Natural killer cell (primary cell): ENCODE measurements around the gene GRID1. TPM values are rescaled to one million over a fixed set of nuclear protein-coding genes. Genes with fewer than 3 reads are reported as not detected.

Source experiments
- ATAC-seq, 3 donors: fragments of 150-1000 bp in 2 of 3; fragments of 200-7000 bp in 1 of 3; cut with Tn5 transposase; 1 replicate in 1 of 3; 2 replicates in 2 of 3; pipeline ENCODE4 v1.10.0; 2021; ENCODE audit warnings: mild to moderate bottlenecking in 2 of 3, moderate library complexity in 2 of 3
- DNase-seq, 2 donors: peaks; one replicate each; pipeline versions ENCODE4 v3.0.0 to v3.0.0-alpha.2; 2013 to 2021; ENCODE audit warnings: mixed read lengths in 1 of 2
- H3K27ac ChIP-seq: one replicate; pipeline ENCODE4 v1.5.1; 2013; ENCODE audit warnings: mild to moderate bottlenecking, low read length
- H3K27me3 ChIP-seq: one replicate; pipeline ENCODE4 v1.6.1; 2013; ENCODE audit warnings: low read length; ENCODE audit not compliant: control insufficient read depth, insufficient read depth
- H3K36me3 ChIP-seq: one replicate; pipeline ENCODE4 v1.6.1; 2013; ENCODE audit warnings: low read length; ENCODE audit not compliant: control insufficient read depth, insufficient read depth
- H3K4me1 ChIP-seq: one replicate; pipeline ENCODE4 v1.6.1; 2013; ENCODE audit warnings: low read length; ENCODE audit not compliant: control insufficient read depth, insufficient read depth
- H3K4me3 ChIP-seq: one replicate; pipeline ENCODE4 v1.5.1; 2013; ENCODE audit warnings: low read length
- H3K9me3 ChIP-seq: one replicate; pipeline ENCODE4 v1.6.1; 2013; ENCODE audit warnings: low read length; ENCODE audit not compliant: control insufficient read depth, insufficient read depth
- H3K27ac Mint-ChIP-seq, 2 donors: one replicate each; pipeline ENCODE4 v1.8.0; 2022; ENCODE audit warnings: mild to moderate bottlenecking in 2 of 2, mixed read lengths in 2 of 2, moderate library complexity in 1 of 2
- H3K27me3 Mint-ChIP-seq, 2 donors: one replicate each; pipeline ENCODE4 v1.8.0; 2022; ENCODE audit warnings: low read depth in 2 of 2, mixed read lengths in 2 of 2
- H3K36me3 Mint-ChIP-seq: one replicate; pipeline ENCODE4 v1.8.0; 2022; ENCODE audit warnings: mixed read lengths
- H3K4me1 Mint-ChIP-seq, 2 donors: one replicate each; pipeline ENCODE4 v1.8.0; 2022; ENCODE audit warnings: mixed read lengths in 2 of 2
- H3K4me3 Mint-ChIP-seq: one replicate; pipeline ENCODE4 v1.8.0; 2022; ENCODE audit warnings: mild to moderate bottlenecking, moderate library complexity, mixed read lengths
- H3K9me3 Mint-ChIP-seq, 2 donors: one replicate each; pipeline ENCODE4 v1.8.0; 2022; ENCODE audit warnings: mixed read lengths in 2 of 2
- CTCF ChIP-seq: fragments of 200-600 bp; IDR thresholded peaks from one replicate; pipeline ENCODE4 v1.8.0; 2022; ENCODE audit warnings: antibody characterized with exemption
- WGBS: methylation state at CpG from one replicate; pipeline ENCODE4 v1.1.7; 2013; ENCODE audit warnings: missing lambda C conversion rate; ENCODE audit not compliant: insufficient coverage; 5-methylcytosine and 5-hydroxymethylcytosine counted together
- intact Hi-C: fragments of 100-400 bp; cut with micrococcal nuclease; formaldehyde crosslinking; loops from one replicate; pipeline ENCODE4 v1.14.2; 2022
- total RNA-seq, 4 donors: library from RNA; stranded (reverse); fragments of 120-200 nt in 1 of 4; gene quantifications; one replicate each; pipeline versions ENCODE4 v1.2.3 to v1.2.4, GENCODE V29; 2013 to 2022

Gene GRID1
- total RNA-seq, 3 donors from 2014 or later (not counting 1 experiment from before 2014, with no cell fraction given): not detected

DNA sequence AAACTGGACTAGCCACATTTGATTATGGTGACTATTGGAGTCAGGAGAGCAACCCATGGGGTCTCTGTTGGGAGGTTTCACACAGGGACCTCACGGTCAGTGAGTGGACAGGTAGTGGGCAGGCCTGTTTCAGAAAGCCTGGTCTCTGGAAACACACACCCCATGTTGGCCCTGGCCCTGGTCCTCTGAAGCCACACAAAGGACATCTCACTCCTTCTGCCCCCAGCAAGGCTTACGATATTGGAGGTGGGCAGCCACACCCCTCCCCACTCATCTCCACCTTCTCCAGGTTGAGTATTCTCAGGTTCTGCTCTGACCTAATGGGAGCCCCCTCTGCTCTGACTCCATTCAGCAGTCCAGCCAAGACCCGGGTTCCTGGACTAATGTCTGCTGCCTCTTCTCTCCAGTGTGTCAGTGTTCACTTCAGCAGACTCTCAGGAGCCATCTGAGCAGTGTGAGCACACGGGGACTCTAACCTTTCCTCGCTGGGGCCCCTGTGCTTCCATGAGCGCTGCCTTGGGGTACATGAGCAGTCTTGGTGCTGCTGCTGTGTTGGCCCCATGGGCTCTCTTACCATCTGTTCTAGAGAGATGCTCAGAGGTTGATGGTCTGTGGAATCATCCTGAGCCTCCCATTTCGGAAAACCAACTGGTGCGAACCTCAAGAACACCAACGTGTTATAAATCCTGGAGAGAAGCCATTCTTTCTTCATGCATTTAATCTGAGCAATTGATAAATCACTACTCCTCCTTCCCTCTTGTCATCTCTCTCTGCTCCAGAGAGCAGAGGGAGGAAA, 748.6 kb downstream of the GRID1 start:
- no peak for TF ChIP-seq CTCF
- Mint-ChIP-seq H3K9me3 (no peaks in the 10 kb centered on the region), H3K36me3 (no peaks in the 10 kb centered on the region), H3K27ac (no peak overlapping the region), H3K4me1 (peaks cover 2 to 12% of the 10 kb centered on the region in 2 donors), H3K4me3 (no peak overlapping the region), H3K27me3 (peaks cover 0 to 7% of the 10 kb centered on the region in 2 donors)
- intact Hi-C loops: no loop called here
- ATAC-seq (no peak), DNase-seq (no peak)
- no peaks in the 10 kb centered on the region for H3K27me3 ChIP-seq
- peaks cover 17% of the 10 kb centered on the region for H3K4me1 ChIP-seq
- WGBS: 94% methylated on average over 8 of the region's 9 CpGs
- no peak overlapping the region for H3K27ac ChIP-seq
- H3K9me3 ChIP-seq: no peaks in the 10 kb centered on the region
- no peaks in the 10 kb centered on the region for H3K36me3 ChIP-seq
- H3K4me3 ChIP-seq: no peak overlapping the region

DNA sequence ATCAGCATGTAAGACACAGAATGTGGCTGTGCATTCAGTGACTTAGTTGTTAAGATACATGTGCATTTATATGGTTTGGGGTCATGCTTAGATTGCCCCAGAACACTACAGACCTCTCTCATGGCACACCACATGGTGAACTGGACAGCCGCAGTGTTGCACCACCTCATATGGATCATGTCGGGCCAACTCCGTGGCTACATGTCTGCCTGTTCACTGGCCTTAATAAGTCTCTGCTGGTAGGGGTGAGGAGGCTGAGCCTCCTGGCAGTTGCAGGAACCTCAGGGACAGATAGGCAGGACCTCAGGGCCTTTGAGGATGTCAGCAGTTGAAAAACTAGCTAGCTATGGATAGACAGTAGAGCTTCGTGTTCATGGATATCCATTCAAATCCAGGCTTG, 751.0 kb downstream of the GRID1 start:
- intact Hi-C loops: no loop called here
- H3K27ac Mint-ChIP-seq: no peak overlapping the region

GRCh38 chr10:85614981-85615380, 751.6 kb downstream of the GRID1 start:
- Histone ChIP-seq H3K27me3 (no peaks in the 10 kb centered on the region), H3K4me1 (peaks cover 32% of the 10 kb centered on the region), H3K9me3 (no peaks in the 10 kb centered on the region), H3K27ac (no peak overlapping the region), H3K4me3 (no peak overlapping the region), H3K36me3 (no peaks in the 10 kb centered on the region)
- intact Hi-C loops: no loop called here
- no peak for TF ChIP-seq CTCF
- Mint-ChIP-seq H3K27me3 (peaks cover 0 to 7% of the 10 kb centered on the region in 2 donors), H3K4me1 (peaks cover 11 to 26% of the 10 kb centered on the region in 2 donors), H3K36me3 (no peaks in the 10 kb centered on the region), H3K9me3 (no peaks in the 10 kb centered on the region), H3K4me3 (no peak overlapping the region), H3K27ac (no peak overlapping the region)
- DNase-seq (no peak), ATAC-seq (no peak)
- 75% methylated on average over 2 of the region's 2 CpGs for WGBS

More for the DNA sequence above, 751.0 kb downstream of the GRID1 start:
- no peak for ATAC-seq
- Histone ChIP-seq H3K4me1 (peaks cover 32% of the 10 kb centered on the region), H3K36me3 (no peaks in the 10 kb centered on the region), H3K27ac (no peak overlapping the region), H3K27me3 (no peaks in the 10 kb centered on the region), H3K9me3 (no peaks in the 10 kb centered on the region), H3K4me3 (no peak overlapping the region)
- 97% methylated on average over 4 of the region's 4 CpGs for WGBS
- Mint-ChIP-seq H3K27me3 (peaks cover 0 to 7% of the 10 kb centered on the region in 2 donors), H3K9me3 (no peaks in the 10 kb centered on the region), H3K36me3 (no peaks in the 10 kb centered on the region), H3K4me1 (peaks cover 11 to 26% of the 10 kb centered on the region in 2 donors), H3K4me3 (no peak overlapping the region)
- no peak for DNase-seq
- no peak for TF ChIP-seq CTCF
